Endothelial cell of umbilical vein (primary cell): ENCODE measurements around the gene TMEM130. TPM values are rescaled to one million over a fixed set of nuclear protein-coding genes. Genes with fewer than 3 reads are reported as not detected.

Experiments
- BruUV-seq: library from RNA; stranded (reverse); fragments of 400-500 nt; replicated peaks from 2 replicates; lab custom pipeline; 2021; lab: Mats Ljungman, UMichigan
- CTCF ChIA-PET: fragments of 300-600, 350-600 bp; sonication (Branson Sonifier 250); formaldehyde crosslinking; loops from one replicate; lab custom pipeline; 2021; ENCODE audit warnings: antibody characterized with exemption, inconsistent platforms; lab: Charles Lee
- POLR2A ChIA-PET: fragments of 300-600, 350-600 bp; sonication (Branson Sonifier 250); formaldehyde crosslinking; loops from one replicate; lab custom pipeline; 2021; ENCODE audit warnings: antibody characterized with exemption, inconsistent platforms; lab: Charles Lee
- DNase-seq: peaks from one replicate; pipeline ENCODE4 v3.0.0-alpha.2; 2011; ENCODE audit warnings: low read depth, low spot score
- FAIRE-seq: peaks from 2 replicates; lab custom pipeline; 2011; peaks lifted over from hg19 to GRCh38; lab: Jason Lieb, UNC
- H2AFZ ChIP-seq: 2 replicates; pipeline ENCODE4 v1.6.0; 2012; ENCODE audit warnings: low read depth, low read length, control low read depth, inconsistent platforms
- H3K27ac ChIP-seq: 2 replicates; pipeline ENCODE4 v1.5.1; 2011; ENCODE audit warnings: low read depth, mild to moderate bottlenecking, control low read depth, low read length, moderate library complexity; ENCODE audit not compliant: insufficient read depth
- H3K27me3 ChIP-seq, 2 experiments: 2 replicates each; pipeline versions ENCODE4 v1.6.0 to v1.6.1; 2011; ENCODE audit warnings: low read length in 2 of 2, mixed read lengths in 1 of 2; ENCODE audit not compliant: control insufficient read depth in 2 of 2, insufficient read depth in 2 of 2
- H3K36me3 ChIP-seq, 2 experiments: 2 replicates in 1 of 2; 3 replicates in 1 of 2; pipeline ENCODE4 v1.5.1; 2011; ENCODE audit warnings: low read length in 2 of 2, mild to moderate bottlenecking in 1 of 2, moderate library complexity in 1 of 2; ENCODE audit not compliant: control insufficient read depth in 2 of 2, insufficient read depth in 2 of 2; ENCODE audit errors: extremely low read depth in 1 of 2
- H3K4me1 ChIP-seq: 3 replicates; pipeline ENCODE4 v1.5.1; 2011; ENCODE audit warnings: mild to moderate bottlenecking, low read length; ENCODE audit not compliant: control insufficient read depth, insufficient read depth; ENCODE audit errors: extremely low read depth
- H3K4me2 ChIP-seq: 2 replicates; pipeline ENCODE4 v1.6.1; 2011; ENCODE audit warnings: low read length, control low read depth, mixed read lengths; ENCODE audit not compliant: insufficient read depth
- H3K4me3 ChIP-seq, 3 experiments: fragments of 200-600 bp in 1 of 3; sonication (generic), shearing (Covaris generic) in 1 of 3; replicated peaks in 1 of 3; 2 replicates each; pipeline ENCODE4 v1.5.1; 2011 to 2016; ENCODE audit warnings: control low read depth in 3 of 3, low read length in 3 of 3, mild to moderate bottlenecking in 2 of 3, inconsistent platforms in 1 of 3, low read depth in 1 of 3, moderate library complexity in 1 of 3; ENCODE audit not compliant: insufficient read depth in 1 of 3
- H3K79me2 ChIP-seq: 2 replicates; pipeline ENCODE4 v1.6.0; 2012; ENCODE audit warnings: low read length, inconsistent platforms; ENCODE audit not compliant: control insufficient read depth, insufficient read depth
- H3K9ac ChIP-seq: replicated peaks from 2 replicates; pipeline ENCODE3; 2011; ENCODE audit warnings: low read length, control low read depth; ENCODE audit not compliant: insufficient read depth; ENCODE audit errors: extremely low read depth
- H3K9me1 ChIP-seq: replicated peaks from 3 replicates; pipeline ENCODE4 v1.6.0; 2011; ENCODE audit warnings: mild to moderate bottlenecking, low read length; ENCODE audit not compliant: control insufficient read depth, insufficient read depth; ENCODE audit errors: extremely low read depth
- H3K9me3 ChIP-seq: replicated peaks from 2 replicates; pipeline ENCODE4 v1.5.1; 2012; ENCODE audit warnings: low read length, inconsistent platforms; ENCODE audit not compliant: control insufficient read depth, insufficient read depth
- H4K20me1 ChIP-seq: replicated peaks from 2 replicates; pipeline ENCODE3; 2011; ENCODE audit warnings: mild to moderate bottlenecking, low read length; ENCODE audit not compliant: control insufficient read depth, insufficient read depth; ENCODE audit errors: extremely low read depth
- JUN ChIP-seq: IDR thresholded peaks from 2 replicates; pipeline ENCODE4 v1.6.1; 2011; ENCODE audit warnings: borderline replicate concordance, low read depth; ENCODE audit not compliant: insufficient read length, insufficient read depth
- MYC ChIP-seq: IDR thresholded peaks from one replicate; pipeline ENCODE4 v1.6.1; 2011; ENCODE audit warnings: mild to moderate bottlenecking, low read depth, low read length
- POLR2AphosphoS5 ChIP-seq: IDR thresholded peaks from 2 replicates; pipeline ENCODE4 v1.6.1; 2012; ENCODE audit warnings: low read depth, mild to moderate bottlenecking, control low read depth, low read length, moderate library complexity; ENCODE audit not compliant: insufficient read depth
- dilution Hi-C: fragments of 300-500 bp; cut with MboI; formaldehyde crosslinking; loops from one replicate; pipeline ENCODE4 v1.15.0; 2019; ENCODE audit warnings: low sequenced_read_pairs; ENCODE audit not compliant: extremely low pct_ligation_motif_present
- intact Hi-C: fragments of 100-400 bp; cut with micrococcal nuclease; formaldehyde crosslinking; loops from one replicate; pipeline ENCODE4 v1.10.0; 2022
- polyA plus RNA-seq, 4 experiments: library from polyadenylated mRNA; depleted of rRNA in 3 of 4; stranded (reverse) in 3 of 4; unstranded in 1 of 4; fragments of >200 nt; gene quantifications; 2 replicates each; pipeline versions ENCODE4 v1.2.1 to v1.2.3, GENCODE V29; 2011 to 2012; ENCODE audit warnings: missing spikeins in 1 of 4
- total RNA-seq: library from RNA; stranded (reverse); gene quantifications from 2 replicates; pipeline ENCODE4 v1.2.3, GENCODE V29; 2021
- TF ChIP-seq, protein P1 (sequence below): IDR thresholded peaks from 2 replicates; pipeline ENCODE4 v1.6.1; 2011; ENCODE audit not compliant: insufficient read depth, insufficient read length
- TF ChIP-seq, protein P2 (sequence below), 2 donors: IDR thresholded peaks; 1 replicate in 1 of 2; 2 replicates in 1 of 2; pipeline ENCODE4 v1.5.1; 2011; ENCODE audit warnings: low read length in 2 of 2, mild to moderate bottlenecking in 2 of 2, moderate library complexity in 2 of 2, control low read depth in 1 of 2, inconsistent platforms in 1 of 2, low read depth in 1 of 2; ENCODE audit not compliant: insufficient read depth in 1 of 2; ENCODE audit errors: extremely low read depth in 1 of 2

The TMEM130 gene
- total and polyA plus RNA-seq, 2 donors (not counting 3 experiments of a cell fraction or from before 2014, with no cell fraction given), result not detected

- BruUV-seq, result no TSS peak
- H2AFZ ChIP-seq, result peak overlapping the region; percentile 94
- H3K4me1 ChIP-seq, result peaks cover 8% of the 10 kb centered on the region
- H3K27ac ChIP-seq, result peak overlapping the region; percentile 82
- H4K20me1 ChIP-seq, result peaks cover 2% of the 10 kb centered on the region
- H3K9ac ChIP-seq, result peak overlapping the region; percentile 98
- H3K4me3 ChIP-seq, result peak overlapping the region; percentile 93 to 100 (median 99)
- POLR2A ChIA-PET, result no interaction called here
- CTCF ChIA-PET, result interaction anchor here (1.2 to 1.9 kb wide), 6 partner anchors 10 to 48 kb away, joined by 3 to 8 read pairs (median 5); no protein-coding TSS in a partner anchor
- intact Hi-C loops (no loop called here), dilution Hi-C loops (no loop called here)
- H3K36me3 ChIP-seq, result peaks cover 5 to 9% of the 10 kb centered on the region in 2 experiments
- H3K9me3 ChIP-seq, result no peaks in the 10 kb centered on the region
- no peaks in the 10 kb centered on the region for H3K9me1 ChIP-seq
- no peaks in the 10 kb centered on the region for H3K27me3 ChIP-seq
- peak; percentile 8 for FAIRE-seq
- TF ChIP-seq JUN, result no peak
- TF ChIP-seq, protein P1, sequence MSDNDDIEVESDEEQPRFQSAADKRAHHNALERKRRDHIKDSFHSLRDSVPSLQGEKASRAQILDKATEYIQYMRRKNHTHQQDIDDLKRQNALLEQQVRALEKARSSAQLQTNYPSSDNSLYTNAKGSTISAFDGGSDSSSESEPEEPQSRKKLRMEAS, result no peak
- no peak for TF ChIP-seq MYC
- no peak for TF ChIP-seq POLR2AphosphoS5
- TF ChIP-seq, protein P2, sequence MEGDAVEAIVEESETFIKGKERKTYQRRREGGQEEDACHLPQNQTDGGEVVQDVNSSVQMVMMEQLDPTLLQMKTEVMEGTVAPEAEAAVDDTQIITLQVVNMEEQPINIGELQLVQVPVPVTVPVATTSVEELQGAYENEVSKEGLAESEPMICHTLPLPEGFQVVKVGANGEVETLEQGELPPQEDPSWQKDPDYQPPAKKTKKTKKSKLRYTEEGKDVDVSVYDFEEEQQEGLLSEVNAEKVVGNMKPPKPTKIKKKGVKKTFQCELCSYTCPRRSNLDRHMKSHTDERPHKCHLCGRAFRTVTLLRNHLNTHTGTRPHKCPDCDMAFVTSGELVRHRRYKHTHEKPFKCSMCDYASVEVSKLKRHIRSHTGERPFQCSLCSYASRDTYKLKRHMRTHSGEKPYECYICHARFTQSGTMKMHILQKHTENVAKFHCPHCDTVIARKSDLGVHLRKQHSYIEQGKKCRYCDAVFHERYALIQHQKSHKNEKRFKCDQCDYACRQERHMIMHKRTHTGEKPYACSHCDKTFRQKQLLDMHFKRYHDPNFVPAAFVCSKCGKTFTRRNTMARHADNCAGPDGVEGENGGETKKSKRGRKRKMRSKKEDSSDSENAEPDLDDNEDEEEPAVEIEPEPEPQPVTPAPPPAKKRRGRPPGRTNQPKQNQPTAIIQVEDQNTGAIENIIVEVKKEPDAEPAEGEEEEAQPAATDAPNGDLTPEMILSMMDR (IDR thresholded peaks at IDR 0.05; ENCODE audit: extremely low read depth in 1 of 2, insufficient read depth in 1 of 2, low read depth in 1 of 2, low read length in 2 of 2), result no peak
- peak overlapping the region; percentile 99 for H3K4me2 ChIP-seq
- H3K79me2 ChIP-seq, result peaks cover 37% of the 10 kb centered on the region
- no peak for DNase-seq
Observed at GRCh38 chr7:98879198-98879978, 9.6 kb upstream of the TMEM130 start.
